GM13976 (cell line): ENCODE data around the gene NUBP2.

ENCODE experiments used
- DNase-seq: peaks from one replicate; pipeline ENCODE4 v3.0.0; 2012; ENCODE audit warnings: low spot score
- CTCF ChIP-seq: IDR thresholded peaks from 2 replicates; pipeline ENCODE4 v1.5.1; 2012; ENCODE audit warnings: borderline replicate concordance, mild to moderate bottlenecking; ENCODE audit not compliant: insufficient read depth; ENCODE audit errors: extremely low read depth, missing control alignments, control extremely low read depth
- in situ Hi-C: fragments of 300-500 bp; cut with MboI; formaldehyde crosslinking; loops from one replicate; pipeline ENCODE4 v1.12.0; 2022; ENCODE audit warnings: low sequenced_read_pairs, mixed read lengths, inconsistent platforms; ENCODE audit not compliant: unreplicated experiment

NUBP2 gene

GRCh38 chr16:1772908-1773702 is 9.7 kb upstream of the NUBP2 start, which contains the start of gene MRPS34:
Gene MRPS34, minus strand, starts transcription at chr16:1773134. Its CDS starts 15 bp downstream, at chr16:1773119.
- TF ChIP-seq CTCF = peak; percentile 90
- in situ Hi-C loops = no loop called here
- DNase-seq = peak; percentile 89

DNA sequence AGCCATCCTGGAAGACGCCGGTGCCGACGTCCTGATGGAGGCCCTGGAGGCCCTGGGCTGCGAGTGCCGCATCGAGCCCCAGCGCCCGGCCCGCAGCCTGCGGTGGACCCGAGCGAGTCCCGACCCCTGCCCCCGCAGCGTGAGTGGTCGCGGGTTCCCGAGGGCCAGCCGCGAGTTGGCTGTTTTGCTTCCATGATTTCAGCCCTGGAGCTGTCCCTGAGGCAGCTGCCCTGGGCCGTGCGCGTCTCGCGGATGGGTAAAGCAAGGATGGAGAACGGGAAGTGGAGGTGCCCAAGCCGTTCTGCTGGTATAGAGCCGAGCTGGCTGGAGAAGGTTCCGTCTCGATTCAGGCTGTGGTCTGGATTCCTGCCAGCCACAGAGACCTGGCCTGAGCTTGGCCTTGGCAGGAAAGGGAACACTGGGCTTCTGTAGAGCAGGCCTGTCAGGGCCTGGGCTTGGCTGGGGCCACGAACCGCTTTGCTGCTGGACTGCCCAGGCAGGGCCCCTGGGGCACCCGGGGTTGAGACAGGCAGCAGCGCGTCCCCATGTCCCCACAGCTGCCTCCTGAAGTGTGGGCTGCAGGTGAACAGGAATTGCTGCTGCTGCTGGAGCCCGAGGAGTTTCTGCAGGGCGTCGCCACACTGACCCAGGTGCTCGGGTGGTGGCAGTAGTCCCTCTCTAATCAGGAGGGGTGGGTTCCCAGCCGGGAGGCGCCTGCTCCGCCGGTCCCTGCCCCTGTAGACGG is 8.9 kb upstream of the NUBP2 start:
- in situ Hi-C loops = no loop called here
- no peak for TF ChIP-seq CTCF
- no peak for DNase-seq

GRCh38 chr16:1774448-1774780 is 8.3 kb upstream of the NUBP2 start:
- TF ChIP-seq CTCF = no peak
- DNase-seq = no peak
- in situ Hi-C loops = no loop called here

DNA sequence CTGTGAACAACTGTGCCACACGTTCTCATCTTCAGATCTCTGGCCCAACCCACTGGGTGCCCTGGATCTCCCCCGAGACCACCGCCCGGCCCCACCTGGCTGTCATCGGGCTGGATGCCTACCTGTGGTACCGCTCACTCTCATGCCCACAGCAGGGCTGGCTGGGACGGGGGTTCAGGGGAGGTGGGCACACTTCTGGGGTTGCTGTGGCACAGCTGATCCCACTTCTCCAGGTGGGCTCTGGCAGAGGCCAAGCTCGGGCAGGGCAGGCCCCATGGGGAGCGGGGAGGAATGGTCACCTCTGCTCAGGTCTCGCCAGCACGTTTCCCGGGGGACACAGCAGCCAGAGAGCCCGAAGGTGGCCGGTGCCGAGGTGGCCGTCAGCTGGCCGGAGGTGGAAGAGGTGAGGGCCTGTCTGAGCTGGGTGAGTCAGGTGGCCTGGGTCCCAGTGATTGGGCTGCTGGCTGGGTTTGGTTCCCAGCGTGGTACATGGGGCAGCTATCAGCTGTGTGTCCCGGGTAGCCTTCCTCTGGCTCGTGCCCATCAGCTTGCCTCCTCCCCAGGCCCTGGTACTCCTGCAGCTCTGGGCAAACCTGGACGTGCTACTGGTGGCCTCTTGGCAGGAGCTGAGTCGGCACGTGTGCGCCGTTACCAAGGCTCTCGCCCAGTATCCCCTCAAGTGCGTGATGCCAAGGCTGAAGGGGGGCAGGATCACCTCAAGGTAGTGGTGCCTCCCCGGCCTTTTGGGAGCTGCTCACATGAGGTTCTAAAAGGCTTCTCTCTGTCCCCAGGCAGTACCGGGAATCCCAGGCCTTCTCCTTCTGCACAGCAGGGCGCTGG is 7.5 kb upstream of the NUBP2 start:
- in situ Hi-C loops = no loop called here

DNA sequence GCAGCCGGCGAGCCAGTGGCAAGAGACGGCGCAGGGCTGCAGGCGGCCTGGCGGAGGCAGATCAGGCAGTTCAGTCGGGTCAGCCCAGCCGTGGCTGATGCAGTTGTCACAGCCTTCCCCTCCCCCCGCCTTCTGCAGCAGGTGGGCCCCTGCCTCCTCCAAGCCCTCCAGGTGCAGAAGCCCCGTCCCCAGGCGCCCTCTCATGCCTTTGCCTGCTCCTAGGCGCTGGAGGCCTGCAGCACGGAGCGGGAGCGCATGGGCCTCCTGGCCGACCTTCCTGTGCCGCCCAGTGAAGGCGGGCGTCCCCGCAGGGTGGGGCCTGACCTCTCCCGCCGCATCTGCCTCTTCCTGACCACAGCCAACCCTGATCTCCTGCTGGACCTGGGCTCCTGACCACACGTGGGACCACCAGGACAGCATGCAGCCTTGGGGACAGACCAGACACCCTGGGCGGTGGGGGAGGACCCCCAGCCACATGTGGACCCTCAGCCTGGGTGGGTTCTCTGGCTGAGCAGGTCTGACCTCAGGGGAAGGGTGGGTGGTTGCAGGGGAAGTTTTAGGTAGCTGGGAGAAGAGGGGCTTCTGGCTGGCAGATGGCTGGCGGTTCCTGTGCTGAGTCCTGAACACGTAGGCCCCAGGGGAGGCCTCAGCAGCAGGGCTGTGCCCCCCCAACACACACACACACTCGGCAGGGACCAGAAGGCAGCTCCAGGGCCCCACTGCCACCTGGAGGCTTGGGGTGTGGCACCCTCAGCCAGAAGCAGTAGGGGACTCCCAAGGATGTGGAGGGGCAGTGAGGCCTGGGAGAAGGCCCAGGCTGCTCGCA is 6.7 kb upstream of the NUBP2 start:
- TF ChIP-seq CTCF = no peak
- DNase-seq = no peak

More for the DNA sequence above, 7.5 kb upstream of the NUBP2 start:
- TF ChIP-seq CTCF = no peak
- DNase-seq = no peak

GRCh38 chr16:1776672-1776955 is 6.1 kb upstream of the NUBP2 start:
- DNase-seq = no peak
- in situ Hi-C loops = no loop called here
- no peak for TF ChIP-seq CTCF

More for the DNA sequence above, 6.7 kb upstream of the NUBP2 start:
- in situ Hi-C loops = no loop called here
